GM23338 (cell line): ENCODE measurements around the gene AMZ1. TPM values are rescaled to one million over a fixed set of nuclear protein-coding genes. Genes with fewer than 3 reads are reported as not detected.

Experiments used
- ATAC-seq: fragments of 200-7000 bp; cut with Tn5 transposase; 3 replicates; pipeline ENCODE4 v1.9.1; 2020
- DNase-seq: peaks from one replicate; pipeline ENCODE4 v3.0.0-alpha.2; 2015; ENCODE audit warnings: low spot score
- H2AFZ ChIP-seq: fragments of 200-600 bp; sonication (generic); 2 replicates; pipeline ENCODE4 v1.8.0; 2016; ENCODE audit warnings: antibody characterized with exemption, mild to moderate bottlenecking, moderate library complexity
- H3F3A ChIP-seq: fragments of 200-600 bp; sonication (generic); replicated peaks from 2 replicates; pipeline ENCODE4 v1.8.0; 2017; ENCODE audit warnings: antibody characterized with exemption, mixed run types, low read depth
- H3K27ac ChIP-seq: fragments of 200-600 bp; sonication (generic); 2 replicates; pipeline ENCODE4 v1.6.1; 2016; ENCODE audit warnings: low read depth
- H3K27me3 ChIP-seq: fragments of 200-600 bp; sonication (generic); 2 replicates; pipeline ENCODE4 v1.8.0; 2016; ENCODE audit warnings: mild to moderate bottlenecking, mixed run types, moderate library complexity; ENCODE audit not compliant: insufficient read depth
- H3K36me3 ChIP-seq: fragments of 200-600 bp; sonication (generic); 2 replicates; pipeline ENCODE4 v1.8.0; 2016; ENCODE audit warnings: mild to moderate bottlenecking; ENCODE audit not compliant: insufficient read depth
- H3K4me1 ChIP-seq: fragments of 200-600 bp; sonication (generic); 2 replicates; pipeline ENCODE4 v1.8.0; 2016; ENCODE audit warnings: mild to moderate bottlenecking, moderate library complexity; ENCODE audit not compliant: insufficient read depth
- H3K4me2 ChIP-seq: fragments of 200-600 bp; sonication (generic); 2 replicates; pipeline ENCODE4 v1.7.1; 2017; ENCODE audit warnings: mixed run types
- H3K4me3 ChIP-seq: fragments of 200-600 bp; sonication (generic); 2 replicates; pipeline ENCODE4 v1.6.1; 2016; ENCODE audit warnings: mixed run types
- H3K79me2 ChIP-seq: fragments of 200-600 bp; sonication (generic); replicated peaks from 2 replicates; pipeline ENCODE4 v1.8.0; 2017; ENCODE audit warnings: mild to moderate bottlenecking; ENCODE audit not compliant: insufficient read depth
- H3K9me2 ChIP-seq: fragments of 200-600 bp; sonication (generic); 2 replicates; pipeline ENCODE4 v1.8.0; 2017; ENCODE audit not compliant: insufficient read depth
- H4K20me1 ChIP-seq: fragments of 200-600 bp; sonication (generic); replicated peaks from 2 replicates; pipeline ENCODE4 v1.8.0; 2017; ENCODE audit warnings: mild to moderate bottlenecking; ENCODE audit not compliant: insufficient read depth
- H3K27ac Mint-ChIP-seq: 2 replicates; pipeline ENCODE4 v1.8.0; 2020; ENCODE audit warnings: inconsistent platforms, mild to moderate bottlenecking, moderate library complexity, mixed read lengths
- H3K27me3 Mint-ChIP-seq: 3 replicates; pipeline ENCODE4 v1.8.0; 2022; ENCODE audit warnings: low read depth, mild to moderate bottlenecking, moderate library complexity, mixed read lengths, inconsistent platforms; ENCODE audit not compliant: insufficient read depth, poor library complexity
- H3K36me3 Mint-ChIP-seq: 3 replicates; pipeline ENCODE4 v1.8.0; 2021; ENCODE audit warnings: low read depth, mild to moderate bottlenecking, inconsistent platforms, moderate library complexity, mixed read lengths
- H3K4me1 Mint-ChIP-seq: 3 replicates; pipeline ENCODE4 v1.8.0; 2020; ENCODE audit warnings: mild to moderate bottlenecking, inconsistent platforms, mixed read lengths
- H3K4me3 Mint-ChIP-seq: 3 replicates; pipeline ENCODE4 v1.8.0; 2021; ENCODE audit warnings: moderate library complexity, mild to moderate bottlenecking, inconsistent platforms, mixed read lengths
- H3K9me3 Mint-ChIP-seq: 3 replicates; pipeline ENCODE4 v1.8.0; 2020; ENCODE audit warnings: moderate library complexity, mild to moderate bottlenecking, inconsistent platforms, mixed read lengths
- CREB1 ChIP-seq: fragments of 250-450 bp; sonication (Bioruptor Pico); IDR thresholded peaks from 2 replicates; pipeline ENCODE4 v1.5.0; 2020; ENCODE audit warnings: low read depth, mild to moderate bottlenecking, moderate library complexity
- CTCF ChIP-seq, 2 experiments: fragments of 200-600 bp in 1 of 2; sonication (generic) in 1 of 2; conservative IDR thresholded peaks; 2 replicates each; pipeline versions ENCODE4 v1.5.1 to v1.6.1; 2016 to 2017; ENCODE audit warnings: antibody characterized with exemption in 2 of 2, low read depth in 2 of 2, mild to moderate bottlenecking in 2 of 2, moderate library complexity in 1 of 2
- EZH2 ChIP-seq: fragments of 200-600 bp; sonication (generic); IDR thresholded peaks from one replicate; pipeline ENCODE4 v1.8.0; 2017; ENCODE audit warnings: antibody characterized with exemption, mild to moderate bottlenecking, low read depth; ENCODE audit not compliant: unreplicated experiment
- EZH2phosphoT487 ChIP-seq: fragments of 200-600 bp; sonication (generic); IDR thresholded peaks from one replicate; pipeline ENCODE4 v1.8.1; 2018; ENCODE audit warnings: antibody characterized with exemption; ENCODE audit not compliant: unreplicated experiment
- JUNB ChIP-seq: IDR thresholded peaks from one replicate; pipeline ENCODE4 v1.6.1; 2016; ENCODE audit warnings: antibody characterized with exemption; ENCODE audit not compliant: unreplicated experiment
- NANOG ChIP-seq: IDR thresholded peaks from 2 replicates; pipeline ENCODE4 v1.6.1; 2016; ENCODE audit warnings: antibody characterized with exemption, borderline replicate concordance
- REST ChIP-seq: IDR thresholded peaks from one replicate; pipeline ENCODE4 v1.6.1; 2018; ENCODE audit warnings: antibody characterized with exemption; ENCODE audit not compliant: unreplicated experiment
- STAT1 ChIP-seq: IDR thresholded peaks from one replicate; pipeline ENCODE4 v1.6.1; 2016; ENCODE audit warnings: antibody characterized with exemption; ENCODE audit not compliant: unreplicated experiment
- ZNF114 ChIP-seq: fragments of 250-450 bp; sonication (Bioruptor Pico); IDR thresholded peaks from 2 replicates; pipeline ENCODE4 v1.5.0; 2020; ENCODE audit warnings: mild to moderate bottlenecking, moderate library complexity
- ZNF331 ChIP-seq: fragments of 250-450 bp; sonication (Bioruptor Pico); IDR thresholded peaks from 2 replicates; pipeline ENCODE4 v1.5.0; 2020; ENCODE audit warnings: low read depth, mild to moderate bottlenecking, moderate library complexity
- polyA plus RNA-seq: library from polyadenylated mRNA; unstranded; fragments of >200 nt; fragmentation: Nextera tagmentation; extraction: Ambion mirVana; gene quantifications from 2 replicates; pipeline ENCODE4 v1.2.1, GENCODE V29; 2016
- total RNA-seq: library from RNA; depleted of rRNA; stranded (reverse); fragments of >200 nt; shearing (Covaris generic); gene quantifications from 2 replicates; pipeline ENCODE4 v1.2.3, GENCODE V29; 2014
- TF ChIP-seq, protein P1 (sequence below): IDR thresholded peaks from 2 replicates; pipeline ENCODE4 v1.6.1; 2016; ENCODE audit warnings: antibody characterized with exemption

AMZ1 gene
- total and polyA plus RNA-seq, 2 experiments from 2014 or later: 0.73 to 4.5 TPM

GRCh38 chr7:2649991-2650390 is 38.0 kb upstream of the AMZ1 start:
- Mint-ChIP-seq H3K27ac (no peak overlapping the region), H3K36me3 (peaks cover 33% of the 10 kb centered on the region), H3K4me3 (no peak overlapping the region), H3K27me3 (peaks cover 22% of the 10 kb centered on the region), H3K4me1 (peaks cover 11% of the 10 kb centered on the region), H3K9me3 (no peaks in the 10 kb centered on the region)
- Histone ChIP-seq H3F3A (0 out of 2 replicates have a peak, but pooled peaks cover 6% of the 10 kb centered on the region), H3K4me2 (no peak overlapping the region), H3K27me3 (no peaks in the 10 kb centered on the region), H3K79me2 (no peaks in the 10 kb centered on the region; the same call in 1 of the 2 replicates), H2AFZ (no peak overlapping the region), H4K20me1 (no peaks in the 10 kb centered on the region), H3K27ac (no peak overlapping the region), H3K9me2 (no peaks in the 10 kb centered on the region), H3K4me1 (peaks cover 14% of the 10 kb centered on the region), H3K4me3 (no peak overlapping the region), H3K36me3 (peaks cover 6% of the 10 kb centered on the region; the same call in 1 of the 2 replicates)
- DNase-seq: no peak
- no peak for ATAC-seq
- TF ChIP-seq, protein P1, sequence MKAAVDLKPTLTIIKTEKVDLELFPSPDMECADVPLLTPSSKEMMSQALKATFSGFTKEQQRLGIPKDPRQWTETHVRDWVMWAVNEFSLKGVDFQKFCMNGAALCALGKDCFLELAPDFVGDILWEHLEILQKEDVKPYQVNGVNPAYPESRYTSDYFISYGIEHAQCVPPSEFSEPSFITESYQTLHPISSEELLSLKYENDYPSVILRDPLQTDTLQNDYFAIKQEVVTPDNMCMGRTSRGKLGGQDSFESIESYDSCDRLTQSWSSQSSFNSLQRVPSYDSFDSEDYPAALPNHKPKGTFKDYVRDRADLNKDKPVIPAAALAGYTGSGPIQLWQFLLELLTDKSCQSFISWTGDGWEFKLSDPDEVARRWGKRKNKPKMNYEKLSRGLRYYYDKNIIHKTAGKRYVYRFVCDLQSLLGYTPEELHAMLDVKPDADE: no peak

GRCh38 chr7:2650451-2650850 is 37.6 kb upstream of the AMZ1 start:
- peaks cover 18% of the 10 kb centered on the region for H3K27me3 Mint-ChIP-seq
- TF ChIP-seq CREB1 (CRISPR knock-in tag): no peak
- TF ChIP-seq REST: no peak
- TF ChIP-seq, protein P1: no peak
- no peak for TF ChIP-seq CTCF (conservative IDR thresholded peaks at IDR 0.05; ENCODE audit: low read depth in 2 of 2)
- no peak for TF ChIP-seq STAT1
- TF ChIP-seq EZH2: no peak
- TF ChIP-seq NANOG: no peak
- TF ChIP-seq ZNF331: no peak
- no peak for TF ChIP-seq EZH2phosphoT487
- no peak for TF ChIP-seq ZNF114 (CRISPR knock-in tag)
- no peak for TF ChIP-seq JUNB
- Histone ChIP-seq H3K4me1 (peaks cover 9% of the 10 kb centered on the region), H3K27ac (no peak overlapping the region), H2AFZ (no peak overlapping the region), H3F3A (0 out of 2 replicates have a peak, but pooled peaks cover 4% of the 10 kb centered on the region), H3K4me3 (no peak overlapping the region), H3K9me2 (no peaks in the 10 kb centered on the region), H4K20me1 (no peaks in the 10 kb centered on the region), H3K27me3 (no peaks in the 10 kb centered on the region), H3K79me2 (no peaks in the 10 kb centered on the region; the same call in 1 of the 2 replicates), H3K4me2 (no peak overlapping the region), H3K36me3 (peaks cover 6% of the 10 kb centered on the region; the same call in 1 of the 2 replicates)
- H3K9me3 Mint-ChIP-seq: no peaks in the 10 kb centered on the region
- DNase-seq (no peak), ATAC-seq (no peak)
- no peak overlapping the region for H3K4me3 Mint-ChIP-seq
- H3K36me3 Mint-ChIP-seq: peaks cover 36% of the 10 kb centered on the region
- H3K27ac Mint-ChIP-seq: peak overlapping the region; percentile 15; the same call in 1 of the 2 replicates
- peaks cover 7% of the 10 kb centered on the region for H3K4me1 Mint-ChIP-seq
